Measurements from ENCODE around the gene TBPL2.

DNA sequence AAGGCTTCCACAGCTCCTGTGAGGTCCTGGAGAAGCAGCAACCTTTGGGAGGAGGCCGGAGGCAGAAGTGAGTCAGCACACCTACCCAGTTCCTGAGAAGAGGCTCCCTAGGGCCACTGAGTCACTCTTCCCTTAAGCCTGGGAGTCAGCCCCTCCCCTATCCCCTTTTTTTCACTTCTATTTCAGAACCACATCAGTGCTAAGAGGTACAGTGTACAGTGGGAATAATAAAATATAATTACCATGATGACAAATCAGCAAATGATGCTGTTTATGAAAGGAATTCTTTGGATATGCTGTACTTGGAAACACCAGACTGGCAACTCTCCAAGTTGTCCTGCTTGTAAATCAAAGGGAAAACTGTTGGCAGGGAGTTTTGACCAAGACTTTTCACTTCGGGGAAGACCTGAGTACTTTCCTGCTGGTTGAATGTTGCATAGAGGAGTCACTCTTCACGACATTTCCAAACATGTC, 7.8 kb upstream of the TBPL2 start:
- TF ChIP-seq, protein P1, sequence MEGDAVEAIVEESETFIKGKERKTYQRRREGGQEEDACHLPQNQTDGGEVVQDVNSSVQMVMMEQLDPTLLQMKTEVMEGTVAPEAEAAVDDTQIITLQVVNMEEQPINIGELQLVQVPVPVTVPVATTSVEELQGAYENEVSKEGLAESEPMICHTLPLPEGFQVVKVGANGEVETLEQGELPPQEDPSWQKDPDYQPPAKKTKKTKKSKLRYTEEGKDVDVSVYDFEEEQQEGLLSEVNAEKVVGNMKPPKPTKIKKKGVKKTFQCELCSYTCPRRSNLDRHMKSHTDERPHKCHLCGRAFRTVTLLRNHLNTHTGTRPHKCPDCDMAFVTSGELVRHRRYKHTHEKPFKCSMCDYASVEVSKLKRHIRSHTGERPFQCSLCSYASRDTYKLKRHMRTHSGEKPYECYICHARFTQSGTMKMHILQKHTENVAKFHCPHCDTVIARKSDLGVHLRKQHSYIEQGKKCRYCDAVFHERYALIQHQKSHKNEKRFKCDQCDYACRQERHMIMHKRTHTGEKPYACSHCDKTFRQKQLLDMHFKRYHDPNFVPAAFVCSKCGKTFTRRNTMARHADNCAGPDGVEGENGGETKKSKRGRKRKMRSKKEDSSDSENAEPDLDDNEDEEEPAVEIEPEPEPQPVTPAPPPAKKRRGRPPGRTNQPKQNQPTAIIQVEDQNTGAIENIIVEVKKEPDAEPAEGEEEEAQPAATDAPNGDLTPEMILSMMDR (IDR thresholded peaks at IDR 0.05; ENCODE audit: low read depth, low read length, poor library complexity, severe bottlenecking) = no peak
- TF ChIP-seq EZH2phosphoT487 (IDR thresholded peaks at IDR 0.05; ENCODE audit: borderline replicate concordance, low read length) = no peak
